Measurements from ENCODE around the gene RABL6.

- no peak for TF ChIP-seq EZH2 (IDR thresholded peaks at IDR 0.05)
- TF ChIP-seq, protein P1, sequence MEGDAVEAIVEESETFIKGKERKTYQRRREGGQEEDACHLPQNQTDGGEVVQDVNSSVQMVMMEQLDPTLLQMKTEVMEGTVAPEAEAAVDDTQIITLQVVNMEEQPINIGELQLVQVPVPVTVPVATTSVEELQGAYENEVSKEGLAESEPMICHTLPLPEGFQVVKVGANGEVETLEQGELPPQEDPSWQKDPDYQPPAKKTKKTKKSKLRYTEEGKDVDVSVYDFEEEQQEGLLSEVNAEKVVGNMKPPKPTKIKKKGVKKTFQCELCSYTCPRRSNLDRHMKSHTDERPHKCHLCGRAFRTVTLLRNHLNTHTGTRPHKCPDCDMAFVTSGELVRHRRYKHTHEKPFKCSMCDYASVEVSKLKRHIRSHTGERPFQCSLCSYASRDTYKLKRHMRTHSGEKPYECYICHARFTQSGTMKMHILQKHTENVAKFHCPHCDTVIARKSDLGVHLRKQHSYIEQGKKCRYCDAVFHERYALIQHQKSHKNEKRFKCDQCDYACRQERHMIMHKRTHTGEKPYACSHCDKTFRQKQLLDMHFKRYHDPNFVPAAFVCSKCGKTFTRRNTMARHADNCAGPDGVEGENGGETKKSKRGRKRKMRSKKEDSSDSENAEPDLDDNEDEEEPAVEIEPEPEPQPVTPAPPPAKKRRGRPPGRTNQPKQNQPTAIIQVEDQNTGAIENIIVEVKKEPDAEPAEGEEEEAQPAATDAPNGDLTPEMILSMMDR (IDR thresholded peaks at IDR 0.05) = no peak
Observed at GRCh38 chr9:136862849-136863622, 55.3 kb downstream of the RABL6 start.

All from neural progenitor cell (in vitro differentiated cells).